ENCODE data around the gene TPSAB1.
"Not testable (repeated sequence)": the region's sequence is repeated elsewhere in the genome, so short reads cannot be mapped to it uniquely, and the experiment has no call there.

DNA sequence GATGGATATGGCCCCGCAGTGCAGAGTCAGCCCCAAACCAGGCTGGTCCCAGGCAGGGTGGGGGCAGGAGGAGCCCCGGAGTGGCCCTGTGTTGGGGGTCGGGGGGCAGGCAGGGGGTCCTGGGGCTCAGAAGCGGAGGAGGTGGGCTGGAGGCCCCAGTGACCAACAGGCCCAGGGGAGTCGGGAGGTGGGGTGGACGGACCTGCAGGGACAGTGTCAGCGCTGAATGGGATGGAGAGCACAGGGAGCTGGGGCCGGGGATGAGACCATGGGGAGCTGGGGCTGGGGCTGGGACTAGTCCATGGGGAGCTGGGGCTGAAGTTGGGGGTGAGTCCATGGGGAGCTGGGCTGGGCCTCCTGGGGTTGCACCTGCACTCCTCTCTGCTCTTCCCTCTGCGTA is 930 bp upstream of the TPSAB1 start:
- TF ChIP-seq EZH2phosphoT487 (IDR thresholded peaks at IDR 0.05; ENCODE audit: insufficient read depth, low read depth); EZH2 (IDR thresholded peaks at IDR 0.05; ENCODE audit: insufficient read depth, poor library complexity, severe bottlenecking): not testable (repeated sequence)
